ENCODE results near the gene NAIF1. TPM values are rescaled to one million over a fixed set of nuclear protein-coding genes. Genes with fewer than 3 reads are reported as not detected.

Gene NAIF1
- polyA plus RNA-seq, 1 donor from 2014 or later: 9.9 TPM

DNA sequence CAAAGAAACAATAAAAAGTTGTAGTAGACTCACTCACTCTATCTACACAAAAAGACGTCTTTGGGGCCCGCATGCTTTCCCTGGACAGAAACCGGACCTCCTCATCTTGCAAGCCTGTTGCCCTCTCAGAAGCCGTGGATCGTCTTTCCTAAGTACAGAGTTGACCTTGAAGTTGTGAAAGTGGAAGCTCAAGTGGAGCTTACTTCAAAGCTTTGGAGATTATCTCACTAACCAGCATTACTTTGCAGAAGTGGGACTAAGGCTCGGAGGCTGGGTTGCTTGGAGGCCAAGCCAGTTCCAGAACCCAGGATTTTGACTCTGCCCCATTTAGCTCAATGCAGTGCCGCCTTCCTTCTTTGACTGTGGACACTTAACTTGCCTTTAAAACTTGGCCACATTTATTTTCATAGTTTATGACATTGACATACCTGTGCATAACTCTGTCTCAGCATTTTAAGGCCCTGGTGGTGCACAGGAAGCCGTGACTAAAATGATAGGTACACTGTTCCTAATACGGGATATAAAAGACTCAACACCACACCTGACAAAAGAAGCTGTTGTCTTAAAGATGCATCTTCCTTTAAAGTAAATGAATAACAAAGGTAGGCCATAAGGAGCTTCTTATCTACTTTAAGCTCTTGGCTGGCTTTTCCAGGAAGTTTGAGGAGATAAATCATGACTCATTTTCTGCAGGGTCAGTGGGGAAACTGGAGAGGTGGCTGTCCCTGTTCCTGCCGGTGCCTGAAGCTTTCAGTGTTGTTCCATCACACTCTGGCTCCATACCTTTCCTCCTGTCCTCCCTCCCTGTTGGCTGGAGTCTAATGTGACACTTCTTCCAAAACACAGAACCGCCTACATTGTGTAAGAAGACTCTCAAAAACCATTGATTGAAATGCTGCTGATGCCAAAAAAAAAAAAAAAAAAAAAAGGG is 11.6 kb upstream of the NAIF1 start:
- TF ChIP-seq TAF1 (IDR thresholded peaks at IDR 0.05; ENCODE audit: low read depth): no peak
- no peak for TF ChIP-seq POLR2AphosphoS5 (IDR thresholded peaks at IDR 0.05)
- TF ChIP-seq SMC3 (conservative IDR thresholded peaks at IDR 0.05; ENCODE audit: poor library complexity): no peak
- TF ChIP-seq EP300 (conservative IDR thresholded peaks at IDR 0.05; ENCODE audit: poor library complexity, severe bottlenecking): no peak
- no peak for TF ChIP-seq MXI1 (conservative IDR thresholded peaks at IDR 0.05; ENCODE audit: poor library complexity, severe bottlenecking)
- TF ChIP-seq, protein P1, sequence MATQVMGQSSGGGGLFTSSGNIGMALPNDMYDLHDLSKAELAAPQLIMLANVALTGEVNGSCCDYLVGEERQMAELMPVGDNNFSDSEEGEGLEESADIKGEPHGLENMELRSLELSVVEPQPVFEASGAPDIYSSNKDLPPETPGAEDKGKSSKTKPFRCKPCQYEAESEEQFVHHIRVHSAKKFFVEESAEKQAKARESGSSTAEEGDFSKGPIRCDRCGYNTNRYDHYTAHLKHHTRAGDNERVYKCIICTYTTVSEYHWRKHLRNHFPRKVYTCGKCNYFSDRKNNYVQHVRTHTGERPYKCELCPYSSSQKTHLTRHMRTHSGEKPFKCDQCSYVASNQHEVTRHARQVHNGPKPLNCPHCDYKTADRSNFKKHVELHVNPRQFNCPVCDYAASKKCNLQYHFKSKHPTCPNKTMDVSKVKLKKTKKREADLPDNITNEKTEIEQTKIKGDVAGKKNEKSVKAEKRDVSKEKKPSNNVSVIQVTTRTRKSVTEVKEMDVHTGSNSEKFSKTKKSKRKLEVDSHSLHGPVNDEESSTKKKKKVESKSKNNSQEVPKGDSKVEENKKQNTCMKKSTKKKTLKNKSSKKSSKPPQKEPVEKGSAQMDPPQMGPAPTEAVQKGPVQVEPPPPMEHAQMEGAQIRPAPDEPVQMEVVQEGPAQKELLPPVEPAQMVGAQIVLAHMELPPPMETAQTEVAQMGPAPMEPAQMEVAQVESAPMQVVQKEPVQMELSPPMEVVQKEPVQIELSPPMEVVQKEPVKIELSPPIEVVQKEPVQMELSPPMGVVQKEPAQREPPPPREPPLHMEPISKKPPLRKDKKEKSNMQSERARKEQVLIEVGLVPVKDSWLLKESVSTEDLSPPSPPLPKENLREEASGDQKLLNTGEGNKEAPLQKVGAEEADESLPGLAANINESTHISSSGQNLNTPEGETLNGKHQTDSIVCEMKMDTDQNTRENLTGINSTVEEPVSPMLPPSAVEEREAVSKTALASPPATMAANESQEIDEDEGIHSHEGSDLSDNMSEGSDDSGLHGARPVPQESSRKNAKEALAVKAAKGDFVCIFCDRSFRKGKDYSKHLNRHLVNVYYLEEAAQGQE (IDR thresholded peaks at IDR 0.05; ENCODE audit: borderline replicate concordance): no peak
- no peak for TF ChIP-seq RAD21 (conservative IDR thresholded peaks at IDR 0.05)
- TF ChIP-seq, protein P2, sequence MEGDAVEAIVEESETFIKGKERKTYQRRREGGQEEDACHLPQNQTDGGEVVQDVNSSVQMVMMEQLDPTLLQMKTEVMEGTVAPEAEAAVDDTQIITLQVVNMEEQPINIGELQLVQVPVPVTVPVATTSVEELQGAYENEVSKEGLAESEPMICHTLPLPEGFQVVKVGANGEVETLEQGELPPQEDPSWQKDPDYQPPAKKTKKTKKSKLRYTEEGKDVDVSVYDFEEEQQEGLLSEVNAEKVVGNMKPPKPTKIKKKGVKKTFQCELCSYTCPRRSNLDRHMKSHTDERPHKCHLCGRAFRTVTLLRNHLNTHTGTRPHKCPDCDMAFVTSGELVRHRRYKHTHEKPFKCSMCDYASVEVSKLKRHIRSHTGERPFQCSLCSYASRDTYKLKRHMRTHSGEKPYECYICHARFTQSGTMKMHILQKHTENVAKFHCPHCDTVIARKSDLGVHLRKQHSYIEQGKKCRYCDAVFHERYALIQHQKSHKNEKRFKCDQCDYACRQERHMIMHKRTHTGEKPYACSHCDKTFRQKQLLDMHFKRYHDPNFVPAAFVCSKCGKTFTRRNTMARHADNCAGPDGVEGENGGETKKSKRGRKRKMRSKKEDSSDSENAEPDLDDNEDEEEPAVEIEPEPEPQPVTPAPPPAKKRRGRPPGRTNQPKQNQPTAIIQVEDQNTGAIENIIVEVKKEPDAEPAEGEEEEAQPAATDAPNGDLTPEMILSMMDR (IDR thresholded peaks at IDR 0.05; ENCODE audit: poor library complexity, severe bottlenecking): no peak
- no peak for TF ChIP-seq EZH2 (IDR thresholded peaks at IDR 0.05; ENCODE audit: borderline replicate concordance, insufficient read depth, low read length, poor library complexity, severe bottlenecking)
- no peaks in the 10 kb centered on the region for H3K27me3 ChIP-seq (ENCODE audit: insufficient read depth, low read depth, low read length)
- H3K9me3 ChIP-seq (ENCODE audit: low read length): no peaks in the 10 kb centered on the region
- no peak overlapping the region for H3K9ac ChIP-seq (ENCODE audit: low read length)
- no peak overlapping the region for H3K4me3 ChIP-seq (ENCODE audit: low read length)
- H3K36me3 ChIP-seq (ENCODE audit: insufficient read depth, low read length): no peaks in the 10 kb centered on the region
- H3F3A ChIP-seq (ENCODE audit: insufficient read depth, low read length, poor library complexity, severe bottlenecking): no peaks in the 10 kb centered on the region
- H3K9me2 ChIP-seq (ENCODE audit: insufficient read depth, low read length): no peaks in the 10 kb centered on the region
- no peak overlapping the region for H2AFZ ChIP-seq (ENCODE audit: low read depth, low read length)
- no peaks in the 10 kb centered on the region for H3K79me2 ChIP-seq (replicated peaks; ENCODE audit: insufficient read depth, low read length)
- H3K27ac ChIP-seq (ENCODE audit: low read length): no peak overlapping the region
- H4K20me1 ChIP-seq (ENCODE audit: insufficient read depth): no peaks in the 10 kb centered on the region
- no peak overlapping the region for H3K4me2 ChIP-seq (ENCODE audit: low read length)

DNA sequence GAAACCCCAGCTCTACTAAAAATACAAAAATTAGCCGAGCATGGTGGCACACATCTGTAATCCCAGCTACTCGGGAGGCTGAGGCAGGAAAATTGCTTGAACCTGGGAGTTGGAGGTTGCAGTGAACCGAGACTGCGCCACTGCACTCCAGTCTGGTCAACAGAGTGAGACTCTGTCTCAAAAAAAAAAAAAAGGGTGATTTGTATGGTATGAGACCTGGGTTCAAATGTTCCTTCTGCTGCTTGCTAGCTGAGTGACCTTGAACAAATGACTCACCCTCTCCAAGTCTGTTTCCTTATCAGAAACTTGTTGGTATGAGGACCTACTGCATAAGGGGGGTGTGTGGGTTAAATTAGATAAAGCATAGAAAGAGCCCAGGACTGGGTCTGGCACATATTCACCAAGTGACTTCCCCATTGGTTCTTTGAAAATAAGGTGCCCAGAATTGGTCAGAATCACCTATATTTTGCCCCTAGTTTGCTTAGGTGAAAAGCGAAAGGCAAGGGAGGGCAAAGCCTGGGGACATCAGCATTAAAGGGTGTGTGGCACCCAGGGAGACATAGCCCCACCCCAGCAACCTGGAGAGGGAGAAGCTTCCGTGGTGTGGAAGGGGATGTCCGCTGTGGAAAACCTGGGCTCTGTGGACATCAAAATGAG is 10.9 kb upstream of the NAIF1 start:
- Histone ChIP-seq H3K79me2 (replicated peaks; ENCODE audit: insufficient read depth, low read length) (no peaks in the 10 kb centered on the region), H2AFZ (ENCODE audit: low read depth, low read length) (no peak overlapping the region), H3K4me2 (ENCODE audit: low read length) (no peak overlapping the region), H3K27ac (ENCODE audit: low read length) (no peak overlapping the region), H3K4me3 (ENCODE audit: low read length) (no peak overlapping the region), H3K9ac (ENCODE audit: low read length) (no peak overlapping the region), H3F3A (ENCODE audit: insufficient read depth, low read length, poor library complexity, severe bottlenecking) (no peaks in the 10 kb centered on the region), H3K27me3 (ENCODE audit: insufficient read depth, low read depth, low read length) (no peaks in the 10 kb centered on the region), H3K9me2 (ENCODE audit: insufficient read depth, low read length) (no peaks in the 10 kb centered on the region), H4K20me1 (ENCODE audit: insufficient read depth) (no peaks in the 10 kb centered on the region), H3K9me3 (ENCODE audit: low read length) (no peaks in the 10 kb centered on the region), H3K36me3 (ENCODE audit: insufficient read depth, low read length) (no peaks in the 10 kb centered on the region)
- TF ChIP-seq MXI1 (conservative IDR thresholded peaks at IDR 0.05; ENCODE audit: poor library complexity, severe bottlenecking): no peak
- no peak for TF ChIP-seq POLR2AphosphoS5 (IDR thresholded peaks at IDR 0.05)
- no peak for TF ChIP-seq RAD21 (conservative IDR thresholded peaks at IDR 0.05)
- no peak for TF ChIP-seq EZH2 (IDR thresholded peaks at IDR 0.05; ENCODE audit: borderline replicate concordance, insufficient read depth, low read length, poor library complexity, severe bottlenecking)
- TF ChIP-seq, protein P2 (IDR thresholded peaks at IDR 0.05; ENCODE audit: poor library complexity, severe bottlenecking): no peak
- no peak for TF ChIP-seq TAF1 (IDR thresholded peaks at IDR 0.05; ENCODE audit: low read depth)
- no peak for TF ChIP-seq SMC3 (conservative IDR thresholded peaks at IDR 0.05; ENCODE audit: poor library complexity)
- TF ChIP-seq EP300 (conservative IDR thresholded peaks at IDR 0.05; ENCODE audit: poor library complexity, severe bottlenecking): no peak
- TF ChIP-seq, protein P1 (IDR thresholded peaks at IDR 0.05; ENCODE audit: borderline replicate concordance): no peak
